OCI-LY1 (cell line): ENCODE measurements around the gene SERGEF.

Source experiments
- H2AFZ ChIP-seq: fragments of 200-600 bp; sonication (generic), shearing (Covaris generic); 2 replicates; pipeline ENCODE4 v1.6.0; 2014; ENCODE audit warnings: antibody characterized with exemption, mild to moderate bottlenecking, low read length
- H3F3A ChIP-seq: fragments of 200-600 bp; sonication (generic), shearing (Covaris generic); 2 replicates; pipeline ENCODE4 v1.6.0; 2014; ENCODE audit warnings: mild to moderate bottlenecking, antibody characterized with exemption, low read length, moderate library complexity; ENCODE audit not compliant: insufficient read depth
- H3K27ac ChIP-seq: fragments of 200-600 bp; sonication (generic); 2 replicates; pipeline ENCODE4 v1.5.1; 2014; ENCODE audit warnings: low read length, mixed run types, mild to moderate bottlenecking, low read depth; ENCODE audit not compliant: poor library complexity, severe bottlenecking
- H3K27me3 ChIP-seq: fragments of 200-600 bp; sonication (generic); 2 replicates; pipeline ENCODE4 v1.6.0; 2014; ENCODE audit warnings: antibody characterized with exemption, mild to moderate bottlenecking, low read length, moderate library complexity; ENCODE audit not compliant: insufficient read depth
- H3K36me3 ChIP-seq: fragments of 200-600 bp; sonication (generic); 2 replicates; pipeline ENCODE4 v1.6.1; 2014; ENCODE audit warnings: mild to moderate bottlenecking, antibody characterized with exemption, low read length, moderate library complexity, mixed read lengths; ENCODE audit not compliant: insufficient read depth
- H3K4me1 ChIP-seq: fragments of 200-600 bp; sonication (generic); 2 replicates; pipeline ENCODE4 v1.5.1; 2014; ENCODE audit warnings: mild to moderate bottlenecking, low read length, moderate library complexity; ENCODE audit not compliant: insufficient read depth, severe bottlenecking
- H3K4me2 ChIP-seq: fragments of 200-600 bp; sonication (generic), shearing (Covaris generic); 2 replicates; pipeline ENCODE4 v1.6.1; 2014; ENCODE audit warnings: low read length
- H3K4me3 ChIP-seq: fragments of 200-600 bp; sonication (generic); 2 replicates; pipeline ENCODE4 v1.5.1; 2014; ENCODE audit warnings: low read length, low read depth, mild to moderate bottlenecking, mixed read lengths; ENCODE audit not compliant: poor library complexity, severe bottlenecking
- H3K79me2 ChIP-seq: fragments of 200-600 bp; shearing (Covaris generic); 2 replicates; pipeline ENCODE4 v1.6.1; 2016; ENCODE audit warnings: mixed run types, low read length, mixed read lengths; ENCODE audit not compliant: insufficient read depth
- H3K9ac ChIP-seq: fragments of 200-600 bp; sonication (generic), shearing (Covaris generic); 2 replicates; pipeline ENCODE4 v1.6.1; 2014; ENCODE audit warnings: mild to moderate bottlenecking, low read length, mixed read lengths
- H3K9me2 ChIP-seq: fragments of 200-600 bp; sonication (generic), shearing (Covaris generic); 2 replicates; pipeline ENCODE4 v1.6.1; 2014; ENCODE audit warnings: low read depth, mild to moderate bottlenecking, low read length, mixed read lengths
- H3K9me3 ChIP-seq: fragments of 200-600 bp; shearing (Covaris generic); 2 replicates; pipeline ENCODE4 v1.6.1; 2014; ENCODE audit warnings: low read length, mixed read lengths
- H4K20me1 ChIP-seq: fragments of 200-600 bp; sonication (generic), shearing (Covaris generic); 2 replicates; pipeline ENCODE4 v1.6.0; 2016; ENCODE audit warnings: mild to moderate bottlenecking, low read length; ENCODE audit not compliant: insufficient read depth
- EZH2 ChIP-seq: fragments of 200-600 bp; sonication (generic), shearing (Covaris generic); IDR thresholded peaks from 2 replicates; pipeline ENCODE4 v1.8.0; 2017; ENCODE audit warnings: borderline replicate concordance, mixed run types, mild to moderate bottlenecking, antibody characterized with exemption, low read length, moderate library complexity, mixed read lengths
- TF ChIP-seq, protein P1 (sequence below): fragments of 200-600 bp; sonication (generic), shearing (Covaris generic); IDR thresholded peaks from 2 replicates; pipeline ENCODE4 v1.5.1; 2017; ENCODE audit warnings: mild to moderate bottlenecking, antibody characterized with exemption, low read length, moderate library complexity, mixed read lengths

Gene SERGEF

DNA sequence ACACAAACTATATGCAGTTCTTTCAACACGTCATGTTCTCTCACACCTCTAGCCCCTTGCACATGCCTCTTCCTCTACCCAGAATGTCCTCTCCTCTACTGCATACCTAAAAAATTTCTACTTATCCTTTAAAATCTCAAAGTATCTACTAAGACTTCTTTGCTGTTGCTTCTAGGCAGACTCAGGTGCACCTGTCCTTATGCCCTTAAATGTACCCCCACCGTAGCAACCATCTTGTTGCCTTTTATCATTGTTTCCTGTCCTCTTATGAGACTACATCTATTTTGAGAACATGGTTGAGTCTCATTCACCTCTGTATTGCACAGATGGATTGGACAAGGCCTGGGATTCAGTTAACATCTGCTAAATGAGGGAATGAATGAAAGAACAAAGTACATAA is 134.1 kb downstream of the SERGEF start:
- TF ChIP-seq, protein P1, sequence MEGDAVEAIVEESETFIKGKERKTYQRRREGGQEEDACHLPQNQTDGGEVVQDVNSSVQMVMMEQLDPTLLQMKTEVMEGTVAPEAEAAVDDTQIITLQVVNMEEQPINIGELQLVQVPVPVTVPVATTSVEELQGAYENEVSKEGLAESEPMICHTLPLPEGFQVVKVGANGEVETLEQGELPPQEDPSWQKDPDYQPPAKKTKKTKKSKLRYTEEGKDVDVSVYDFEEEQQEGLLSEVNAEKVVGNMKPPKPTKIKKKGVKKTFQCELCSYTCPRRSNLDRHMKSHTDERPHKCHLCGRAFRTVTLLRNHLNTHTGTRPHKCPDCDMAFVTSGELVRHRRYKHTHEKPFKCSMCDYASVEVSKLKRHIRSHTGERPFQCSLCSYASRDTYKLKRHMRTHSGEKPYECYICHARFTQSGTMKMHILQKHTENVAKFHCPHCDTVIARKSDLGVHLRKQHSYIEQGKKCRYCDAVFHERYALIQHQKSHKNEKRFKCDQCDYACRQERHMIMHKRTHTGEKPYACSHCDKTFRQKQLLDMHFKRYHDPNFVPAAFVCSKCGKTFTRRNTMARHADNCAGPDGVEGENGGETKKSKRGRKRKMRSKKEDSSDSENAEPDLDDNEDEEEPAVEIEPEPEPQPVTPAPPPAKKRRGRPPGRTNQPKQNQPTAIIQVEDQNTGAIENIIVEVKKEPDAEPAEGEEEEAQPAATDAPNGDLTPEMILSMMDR: no peak
- TF ChIP-seq EZH2: no peak
- H2AFZ ChIP-seq: no peak overlapping the region
- H3K79me2 ChIP-seq: no peaks in the 10 kb centered on the region
- H4K20me1 ChIP-seq: no peaks in the 10 kb centered on the region
- no peaks in the 10 kb centered on the region for H3K36me3 ChIP-seq
- H3K4me3 ChIP-seq: no peak overlapping the region
- no peak overlapping the region for H3K9ac ChIP-seq
- H3F3A ChIP-seq: no peaks in the 10 kb centered on the region
- H3K27me3 ChIP-seq: no peaks in the 10 kb centered on the region
- H3K4me1 ChIP-seq: no peaks in the 10 kb centered on the region
- H3K9me2 ChIP-seq: no peaks in the 10 kb centered on the region
- no peak overlapping the region for H3K4me2 ChIP-seq
- H3K27ac ChIP-seq: no peak overlapping the region
- H3K9me3 ChIP-seq: no peaks in the 10 kb centered on the region

DNA sequence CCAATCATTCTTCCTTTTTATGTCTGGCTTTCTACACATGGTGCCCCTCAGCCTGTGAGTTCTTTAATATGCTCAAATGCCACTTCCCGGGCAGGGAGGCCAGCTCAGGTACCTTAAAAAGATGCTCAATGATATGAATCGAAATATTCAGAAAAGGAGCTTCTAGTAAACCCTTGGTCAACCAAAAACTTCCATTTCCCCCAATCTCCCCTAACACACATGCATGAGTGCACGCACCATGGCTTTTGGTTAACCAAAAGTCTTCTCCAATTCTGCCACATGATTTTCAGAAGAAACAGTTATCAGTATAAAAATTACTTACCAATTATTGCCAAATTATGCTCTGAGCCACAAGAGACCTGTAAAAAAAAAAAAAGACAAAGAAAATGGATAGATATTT is 135.0 kb downstream of the SERGEF start:
- H3K4me3 ChIP-seq: no peak overlapping the region
- H3K4me1 ChIP-seq: no peaks in the 10 kb centered on the region
- TF ChIP-seq, protein P1: no peak
- TF ChIP-seq EZH2: no peak
- no peak overlapping the region for H3K4me2 ChIP-seq
- H3K9me3 ChIP-seq: no peaks in the 10 kb centered on the region
- H3F3A ChIP-seq: no peaks in the 10 kb centered on the region
- no peak overlapping the region for H3K9ac ChIP-seq
- H3K79me2 ChIP-seq: no peaks in the 10 kb centered on the region
- no peaks in the 10 kb centered on the region for H4K20me1 ChIP-seq
- no peak overlapping the region for H3K27ac ChIP-seq
- H3K36me3 ChIP-seq: peaks cover 5% of the 10 kb centered on the region; the same call in 1 of the 2 replicates
- no peaks in the 10 kb centered on the region for H3K27me3 ChIP-seq
- H3K9me2 ChIP-seq: no peaks in the 10 kb centered on the region
- no peak overlapping the region for H2AFZ ChIP-seq

DNA sequence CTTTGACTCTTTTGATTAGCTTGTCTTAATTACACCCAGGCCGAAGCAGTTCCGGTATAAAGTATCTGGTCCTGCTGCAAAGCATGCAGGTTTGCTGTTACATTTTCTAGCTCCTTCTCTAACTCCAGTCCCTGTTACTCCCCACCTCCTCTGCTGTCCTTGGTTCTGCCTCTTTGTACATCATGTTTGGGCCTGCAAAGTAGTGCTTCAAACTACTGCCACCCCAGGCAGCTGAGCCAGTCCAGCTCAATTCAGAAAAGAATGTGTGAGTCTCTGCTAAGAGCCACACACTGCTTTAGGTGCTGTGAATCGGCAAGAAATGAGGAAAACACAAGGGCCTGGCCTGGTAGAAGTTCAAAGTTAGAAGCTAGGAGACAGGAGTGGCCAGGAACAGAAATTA is 136.0 kb downstream of the SERGEF start:
- Histone ChIP-seq H3K4me2 (no peak overlapping the region), H3K9me3 (no peaks in the 10 kb centered on the region), H3K4me1 (no peaks in the 10 kb centered on the region), H4K20me1 (no peaks in the 10 kb centered on the region), H3K9ac (no peak overlapping the region), H3K27me3 (no peaks in the 10 kb centered on the region), H2AFZ (no peak overlapping the region), H3K4me3 (no peak overlapping the region), H3F3A (no peaks in the 10 kb centered on the region), H3K27ac (no peak overlapping the region), H3K9me2 (no peaks in the 10 kb centered on the region), H3K79me2 (no peaks in the 10 kb centered on the region), H3K36me3 (peaks cover 5% of the 10 kb centered on the region)
- no peak for TF ChIP-seq EZH2
- TF ChIP-seq, protein P1: no peak
